Spleen (tissue), 7 donors: ENCODE results near the gene MIER3.

ENCODE experiments used
- POLR2A ChIP-seq, 3 donors: fragments of 450-650 bp; IDR thresholded peaks; one replicate each; pipeline ENCODE4 v1.5.1; 2017; ENCODE audit warnings: antibody characterized with exemption in 3 of 3, mild to moderate bottlenecking in 1 of 3
- POLR2AphosphoS5 ChIP-seq, 3 donors: sonication (generic); formaldehyde crosslinking; IDR thresholded peaks; one replicate each; pipeline ENCODE4 v1.5.1; 2017; ENCODE audit warnings: antibody characterized with exemption in 3 of 3
- TF ChIP-seq, protein P1 (sequence below), 11 experiments: fragments of 200-600 bp in 7 of 11; fragments of 450-650 bp in 4 of 11; sonication (generic) in 4 of 11; IDR thresholded peaks in 8 of 11; conservative IDR thresholded peaks in 3 of 11; 1 replicate in 7 of 11; 2 replicates in 4 of 11; pipeline versions ENCODE4 v1.4.0 to v1.8.0; 2016 to 2021; ENCODE audit warnings: antibody characterized with exemption in 11 of 11, inconsistent platforms in 4 of 11, mild to moderate bottlenecking in 1 of 11
- donor health status: DM: no; HTN: no; CAD: no; lungs with moderate emphysema.
- donor health status: DM: no; HTN: no; CAD: no.
- donor health status: DM: no; HTN: no; CAD: no.

DNA sequence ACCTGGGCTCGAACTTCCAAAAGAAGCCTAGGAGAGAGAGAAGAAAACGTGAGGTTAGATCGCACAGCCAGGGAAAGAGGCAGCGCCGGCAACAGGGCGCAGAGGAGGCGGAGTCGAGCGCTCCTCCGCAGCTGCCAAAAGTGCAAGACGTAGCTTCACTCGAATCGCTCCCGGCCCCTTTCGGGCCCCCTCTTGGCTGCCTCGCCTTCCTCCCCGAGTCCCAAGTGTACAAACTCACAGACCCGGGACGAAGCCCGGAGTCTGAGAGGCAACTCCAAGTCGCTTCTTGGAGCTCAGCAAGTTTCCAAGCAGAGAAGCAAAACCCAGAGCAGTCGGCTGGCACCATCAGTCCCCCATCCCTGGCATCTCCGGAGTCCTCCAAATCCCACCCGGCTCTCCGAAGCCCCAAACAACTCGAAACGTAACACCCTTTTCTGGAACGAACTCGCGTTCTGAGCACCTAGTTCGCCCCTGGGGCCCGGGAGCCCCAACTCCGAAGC lies 1.2 kb downstream of the MIER3 start:
- TF ChIP-seq POLR2A (IDR thresholded peaks at IDR 0.05) (no peak), POLR2AphosphoS5 (IDR thresholded peaks at IDR 0.05) (peak in 2 of 3 donors; percentile 53 to 55)
- TF ChIP-seq, protein P1, sequence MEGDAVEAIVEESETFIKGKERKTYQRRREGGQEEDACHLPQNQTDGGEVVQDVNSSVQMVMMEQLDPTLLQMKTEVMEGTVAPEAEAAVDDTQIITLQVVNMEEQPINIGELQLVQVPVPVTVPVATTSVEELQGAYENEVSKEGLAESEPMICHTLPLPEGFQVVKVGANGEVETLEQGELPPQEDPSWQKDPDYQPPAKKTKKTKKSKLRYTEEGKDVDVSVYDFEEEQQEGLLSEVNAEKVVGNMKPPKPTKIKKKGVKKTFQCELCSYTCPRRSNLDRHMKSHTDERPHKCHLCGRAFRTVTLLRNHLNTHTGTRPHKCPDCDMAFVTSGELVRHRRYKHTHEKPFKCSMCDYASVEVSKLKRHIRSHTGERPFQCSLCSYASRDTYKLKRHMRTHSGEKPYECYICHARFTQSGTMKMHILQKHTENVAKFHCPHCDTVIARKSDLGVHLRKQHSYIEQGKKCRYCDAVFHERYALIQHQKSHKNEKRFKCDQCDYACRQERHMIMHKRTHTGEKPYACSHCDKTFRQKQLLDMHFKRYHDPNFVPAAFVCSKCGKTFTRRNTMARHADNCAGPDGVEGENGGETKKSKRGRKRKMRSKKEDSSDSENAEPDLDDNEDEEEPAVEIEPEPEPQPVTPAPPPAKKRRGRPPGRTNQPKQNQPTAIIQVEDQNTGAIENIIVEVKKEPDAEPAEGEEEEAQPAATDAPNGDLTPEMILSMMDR (IDR thresholded peaks at IDR 0.05 in 8 of 11, conservative IDR thresholded peaks at IDR 0.05 in 3 of 11): no peak
